GM12891 (cell line): ENCODE results near the gene NRXN3.

Experiments
- PAX5 ChIP-seq: IDR thresholded peaks from 2 replicates; pipeline ENCODE4 v1.6.1; 2011; ENCODE audit warnings: low read length, moderate library complexity, mild to moderate bottlenecking; ENCODE audit not compliant: insufficient read depth, severe bottlenecking
- POLR2A ChIP-seq: IDR thresholded peaks from 2 replicates; pipeline ENCODE4 v1.6.1; 2011; ENCODE audit warnings: low read depth, low read length, control low read depth
- POLR2AphosphoS5 ChIP-seq: IDR thresholded peaks from 2 replicates; pipeline ENCODE4 v1.6.1; 2011; ENCODE audit warnings: low read depth, low read length, control low read depth
- POU2F2 ChIP-seq: IDR thresholded peaks from 2 replicates; pipeline ENCODE4 v1.6.1; 2011; ENCODE audit warnings: low read depth, mild to moderate bottlenecking, control low read depth, low read length, moderate library complexity
- SPI1 ChIP-seq: IDR thresholded peaks from 2 replicates; pipeline ENCODE4 v1.6.1; 2011; ENCODE audit warnings: low read depth, low read length, control low read depth
- TAF1 ChIP-seq: IDR thresholded peaks from 2 replicates; pipeline ENCODE4 v1.6.1; 2011; ENCODE audit warnings: low read depth, low read length, control low read depth

- no peak for TF ChIP-seq POLR2AphosphoS5
- TF ChIP-seq TAF1: no peak
- TF ChIP-seq POLR2A: no peak
- no peak for TF ChIP-seq SPI1
- no peak for TF ChIP-seq PAX5
- no peak for TF ChIP-seq POU2F2
Measured at GRCh38 chr14:79639613-79640012, 1469.4 kb downstream of the NRXN3 start.
